ENCODE measurements around the gene PSPC1.

DNA sequence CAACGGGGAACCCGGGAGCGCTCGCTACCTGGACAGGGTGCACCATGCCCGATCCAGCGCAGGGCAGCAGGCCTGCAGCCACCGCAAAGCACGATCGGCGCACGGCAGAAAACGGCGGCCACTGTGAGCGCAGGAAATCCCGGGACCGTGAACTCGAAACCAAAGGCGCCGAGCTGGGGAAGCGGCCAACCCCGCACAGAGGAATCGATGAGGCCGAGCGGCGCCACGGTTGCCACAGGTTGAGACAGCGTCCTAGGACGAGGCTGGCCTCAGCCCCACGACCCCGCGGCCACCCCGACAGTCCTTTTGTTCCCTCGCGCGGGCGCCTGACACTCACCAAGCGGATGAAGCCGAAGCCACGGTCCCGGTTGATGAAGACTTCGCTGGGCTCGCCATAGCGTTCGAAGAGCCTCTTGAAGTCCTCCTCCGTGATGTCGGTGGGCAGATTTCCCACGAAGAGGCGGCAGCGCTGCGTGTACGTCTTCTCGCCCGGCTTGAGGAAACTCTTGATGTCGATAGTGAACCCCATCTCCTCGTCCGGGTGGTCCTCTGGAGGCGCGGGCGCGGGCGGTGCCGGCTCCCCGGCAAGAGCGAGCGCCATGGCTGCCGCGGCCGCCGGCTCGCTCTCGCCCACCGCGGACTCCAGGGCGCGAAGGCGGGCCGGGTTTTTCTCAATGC lies 557 bp downstream of the PSPC1 start:
- TF ChIP-seq POLR2A (IDR thresholded peaks at IDR 0.05; ENCODE audit: low read depth, low read length): no peak
- TF ChIP-seq POLR2AphosphoS5 (IDR thresholded peaks at IDR 0.05; ENCODE audit: low read depth, low read length): no peak
